ENCODE measurements around the gene ASCC1. TPM values are rescaled to one million over a fixed set of nuclear protein-coding genes. Genes with fewer than 3 reads are reported as not detected.

ASCC1 gene
- total RNA-seq, 1 donor from 2014 or later = 33.9 TPM

GRCh38 chr10:72090326-72090725 lies 125.8 kb downstream of the ASCC1 start:
- Mint-ChIP-seq H3K27me3 (ENCODE audit: low read depth, unreplicated experiment) (peaks cover 32% of the 10 kb centered on the region), H3K4me1 (ENCODE audit: low read depth, unreplicated experiment) (peaks cover 20% of the 10 kb centered on the region), H3K27ac (ENCODE audit: unreplicated experiment) (no peak overlapping the region), H3K36me3 (ENCODE audit: low read depth, unreplicated experiment) (no peaks in the 10 kb centered on the region), H3K4me3 (ENCODE audit: unreplicated experiment) (no peak overlapping the region), H3K9me3 (ENCODE audit: unreplicated experiment) (no peaks in the 10 kb centered on the region)
- no peaks in the 10 kb centered on the region for H3K79me2 ChIP-seq (ENCODE audit: insufficient read depth, low read length)
- H3K27me3 ChIP-seq (ENCODE audit: insufficient read depth, low read length) = peaks cover 60% of the 10 kb centered on the region
- no peak for FAIRE-seq
- peaks cover 16% of the 10 kb centered on the region for H4K20me1 ChIP-seq (ENCODE audit: insufficient read depth, low read length)
- H2AFZ ChIP-seq (ENCODE audit: low read depth, low read length) = no peak overlapping the region
- no peaks in the 10 kb centered on the region for H3K36me3 ChIP-seq (ENCODE audit: insufficient read depth, low read length)
- H3K4me2 ChIP-seq (ENCODE audit: low read length) = no peak overlapping the region
- DNase-seq (ENCODE audit: low read depth) = no peak
- H3K4me1 ChIP-seq (ENCODE audit: insufficient read depth, low read length) = peaks cover 7% of the 10 kb centered on the region
- H3K27ac ChIP-seq (ENCODE audit: low read depth, low read length) = no peak overlapping the region
- no peaks in the 10 kb centered on the region for H3K9me3 ChIP-seq (ENCODE audit: insufficient read depth, low read depth, low read length)
- no peak overlapping the region for H3K9ac ChIP-seq (ENCODE audit: low read length)
- TF ChIP-seq CTCF (IDR thresholded peaks at IDR 0.05; ENCODE audit: insufficient read depth, low read depth, low read length) = no peak
- TF ChIP-seq EZH2 (IDR thresholded peaks at IDR 0.05; ENCODE audit: insufficient read depth, low read length) = no peak
- H3K4me3 ChIP-seq (ENCODE audit: insufficient read depth, low read depth, low read length) = no peak overlapping the region

DNA sequence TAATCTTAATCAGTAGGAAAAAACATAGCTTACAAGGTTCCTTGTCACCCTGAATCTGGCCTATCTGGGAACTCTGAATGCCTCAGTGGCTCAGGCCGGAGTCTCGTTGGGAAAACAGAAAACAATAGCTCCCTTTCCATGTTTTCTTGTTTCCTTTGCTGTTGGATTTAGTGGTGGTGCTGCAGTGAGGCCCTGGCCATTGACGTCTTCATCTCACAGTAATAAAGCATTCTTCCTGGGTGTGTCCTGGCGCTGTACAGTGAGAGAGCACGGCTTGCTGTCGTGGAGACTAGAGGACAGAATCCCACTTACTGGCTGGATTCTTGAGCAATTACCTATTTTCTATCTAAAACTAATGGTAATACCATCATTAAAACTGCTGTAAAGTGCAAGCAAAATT lies 126.5 kb downstream of the ASCC1 start:
- peaks cover 16% of the 10 kb centered on the region for H4K20me1 ChIP-seq (ENCODE audit: insufficient read depth, low read length)
- Mint-ChIP-seq H3K36me3 (ENCODE audit: low read depth, unreplicated experiment) (no peaks in the 10 kb centered on the region), H3K27me3 (ENCODE audit: low read depth, unreplicated experiment) (peaks cover 39% of the 10 kb centered on the region), H3K4me1 (ENCODE audit: low read depth, unreplicated experiment) (peaks cover 16% of the 10 kb centered on the region), H3K27ac (ENCODE audit: unreplicated experiment) (no peak overlapping the region), H3K4me3 (ENCODE audit: unreplicated experiment) (no peak overlapping the region), H3K9me3 (ENCODE audit: unreplicated experiment) (peaks cover 2% of the 10 kb centered on the region)
- TF ChIP-seq CTCF (IDR thresholded peaks at IDR 0.05; ENCODE audit: insufficient read depth, low read depth, low read length) (no peak), EZH2 (IDR thresholded peaks at IDR 0.05; ENCODE audit: insufficient read depth, low read length) (no peak)
- no peak overlapping the region for H3K9ac ChIP-seq (ENCODE audit: low read length)
- peaks cover 65% of the 10 kb centered on the region for H3K27me3 ChIP-seq (ENCODE audit: insufficient read depth, low read length)
- no peak overlapping the region for H3K27ac ChIP-seq (ENCODE audit: low read depth, low read length)
- peaks cover 7% of the 10 kb centered on the region for H3K4me1 ChIP-seq (ENCODE audit: insufficient read depth, low read length)
- no peaks in the 10 kb centered on the region for H3K36me3 ChIP-seq (ENCODE audit: insufficient read depth, low read length)
- FAIRE-seq = no peak
- H3K4me3 ChIP-seq (ENCODE audit: insufficient read depth, low read depth, low read length) = no peak overlapping the region
- no peaks in the 10 kb centered on the region for H3K9me3 ChIP-seq (ENCODE audit: insufficient read depth, low read depth, low read length)
- no peak overlapping the region for H2AFZ ChIP-seq (ENCODE audit: low read depth, low read length)
- no peak overlapping the region for H3K4me2 ChIP-seq (ENCODE audit: low read length)
- no peak for DNase-seq (ENCODE audit: low read depth)
- H3K79me2 ChIP-seq (ENCODE audit: insufficient read depth, low read length) = no peaks in the 10 kb centered on the region

- Histone ChIP-seq H3K36me3 (ENCODE audit: insufficient read depth, low read length) (no peaks in the 10 kb centered on the region), H2AFZ (ENCODE audit: low read depth, low read length) (no peak overlapping the region), H3K4me3 (ENCODE audit: insufficient read depth, low read depth, low read length) (no peak overlapping the region), H3K27me3 (ENCODE audit: insufficient read depth, low read length) (peaks cover 64% of the 10 kb centered on the region), H3K4me1 (ENCODE audit: insufficient read depth, low read length) (peaks cover 7% of the 10 kb centered on the region), H4K20me1 (ENCODE audit: insufficient read depth, low read length) (peaks cover 16% of the 10 kb centered on the region), H3K4me2 (ENCODE audit: low read length) (no peak overlapping the region), H3K9me3 (ENCODE audit: insufficient read depth, low read depth, low read length) (no peaks in the 10 kb centered on the region), H3K79me2 (ENCODE audit: insufficient read depth, low read length) (no peaks in the 10 kb centered on the region), H3K27ac (ENCODE audit: low read depth, low read length) (no peak overlapping the region), H3K9ac (ENCODE audit: low read length) (no peak overlapping the region)
- TF ChIP-seq EZH2 (IDR thresholded peaks at IDR 0.05; ENCODE audit: insufficient read depth, low read length) = no peak
- TF ChIP-seq CTCF (IDR thresholded peaks at IDR 0.05; ENCODE audit: insufficient read depth, low read depth, low read length) = no peak
- Mint-ChIP-seq H3K36me3 (ENCODE audit: low read depth, unreplicated experiment) (no peaks in the 10 kb centered on the region), H3K4me3 (ENCODE audit: unreplicated experiment) (no peak overlapping the region), H3K9me3 (ENCODE audit: unreplicated experiment) (peaks cover 2% of the 10 kb centered on the region), H3K4me1 (ENCODE audit: low read depth, unreplicated experiment) (peaks cover 14% of the 10 kb centered on the region), H3K27me3 (ENCODE audit: low read depth, unreplicated experiment) (peaks cover 40% of the 10 kb centered on the region), H3K27ac (ENCODE audit: unreplicated experiment) (no peak overlapping the region)
- FAIRE-seq = no peak
- no peak for DNase-seq (ENCODE audit: low read depth)
Measured at GRCh38 chr10:72088889-72089575, 127.0 kb downstream of the ASCC1 start.
